ENCODE results near the gene PARL.

The PARL gene

DNA sequence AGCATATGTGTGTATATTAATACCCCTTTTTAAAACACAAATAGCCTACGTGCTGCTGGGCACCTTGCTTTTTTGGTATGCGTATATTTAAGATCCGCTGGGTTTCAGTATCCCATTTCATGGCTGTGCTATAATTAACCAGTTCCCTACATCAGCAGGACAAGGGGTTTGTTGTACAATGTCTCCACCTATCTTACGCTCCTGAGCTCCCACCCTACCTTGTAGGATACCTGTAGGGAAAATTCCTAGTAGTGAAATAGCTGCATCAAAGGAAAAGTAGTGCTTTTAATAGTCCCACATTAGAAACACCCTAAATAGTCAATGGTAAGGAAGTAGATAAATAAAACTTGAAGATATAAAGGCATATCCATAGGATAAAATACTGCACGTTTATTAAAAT is 60.7 kb downstream of the PARL start:
- no peak for DNase-seq
- intact Hi-C loops (cut with DNase I): loop anchor here (10.0 kb wide), 1 partner anchor 189 kb away; the partner anchor contains the start of gene KLHL24

DNA sequence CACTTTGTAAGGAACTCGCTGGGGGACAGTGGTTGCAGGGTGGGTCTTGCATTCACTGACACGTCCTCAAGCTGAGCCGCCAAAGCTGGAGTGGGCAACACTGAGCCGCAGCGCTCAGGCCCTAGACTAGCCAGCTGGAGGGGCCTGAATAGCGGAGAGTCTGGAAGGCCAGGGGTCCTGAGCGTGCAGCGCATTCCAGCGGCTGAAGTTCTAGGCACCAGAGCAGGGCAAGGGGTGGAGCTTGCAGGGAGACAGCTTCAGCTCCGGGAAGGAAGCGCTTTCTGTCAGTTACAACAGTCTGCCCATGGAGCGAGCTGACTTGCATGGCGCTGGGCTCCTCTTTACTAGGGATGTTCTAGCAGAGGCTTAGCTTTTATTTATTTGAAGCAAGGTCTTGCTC is 62.0 kb downstream of the PARL start:
- DNase-seq: peak in 5 of 10 donors; percentile 61 to 94 (median 70)

GRCh38 chr3:183819831-183820230 is 64.8 kb downstream of the PARL start:
- intact Hi-C loops (cut with DNase I): loop anchor here (10.0 kb wide), 1 partner anchor 185 kb away; the partner anchor contains the start of gene KLHL24
- DNase-seq: peak in 1 of 10 donors; percentile 19

More for the DNA sequence above, 62.0 kb downstream of the PARL start:
- intact Hi-C loops (cut with DNase I): loop anchor here (10.0 kb wide), 1 partner anchor 188 kb away; the partner anchor contains the start of gene KLHL24

DNA sequence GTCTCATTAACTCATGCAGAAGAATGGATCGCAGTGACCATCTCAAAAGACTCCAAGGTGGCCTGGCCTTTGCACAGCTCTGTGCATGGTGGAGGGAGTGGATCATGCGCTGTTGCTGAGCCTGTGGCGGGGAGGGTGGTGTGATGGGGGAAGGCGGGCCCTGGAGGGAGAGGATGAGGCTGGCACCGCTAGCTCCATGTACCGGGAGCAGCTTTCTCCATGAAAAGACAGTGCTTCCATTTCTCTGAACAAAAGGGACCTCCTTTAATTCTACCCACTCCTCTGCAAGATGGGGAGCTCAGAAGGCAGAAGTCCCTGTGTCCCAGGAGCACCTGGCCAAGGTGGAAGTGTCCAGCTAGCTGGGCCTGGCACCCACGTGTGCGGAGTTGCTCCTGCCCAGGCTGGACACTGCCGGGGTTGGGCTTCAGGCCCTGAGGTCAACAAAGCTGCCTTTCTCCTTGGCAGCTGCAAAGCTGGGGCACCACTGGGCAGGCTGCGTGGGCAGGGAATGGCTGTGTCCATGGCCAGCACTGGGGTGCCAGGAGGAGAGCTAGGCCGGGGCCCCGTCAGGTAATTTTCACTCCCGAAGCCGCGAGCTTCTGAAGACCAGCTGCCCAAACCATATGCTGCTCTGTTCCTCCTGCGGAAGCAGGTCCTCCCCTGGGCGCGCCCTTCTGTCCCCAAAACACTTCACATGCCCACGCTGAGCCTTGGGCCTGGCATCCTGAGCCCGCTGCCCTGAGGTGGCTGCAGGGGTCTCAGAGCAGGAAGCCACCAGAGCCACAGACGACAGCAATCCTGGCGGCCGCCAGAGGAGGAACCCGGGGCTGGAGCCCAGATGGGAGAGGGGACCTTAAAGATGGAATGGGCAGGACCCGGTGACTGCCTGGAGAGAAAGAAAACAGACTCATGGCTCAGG is 65.7 kb downstream of the PARL start:
- DNase-seq: peak; percentile 73 to 99 (median 84)
- intact Hi-C loops (cut with DNase I): no loop called here

DNA sequence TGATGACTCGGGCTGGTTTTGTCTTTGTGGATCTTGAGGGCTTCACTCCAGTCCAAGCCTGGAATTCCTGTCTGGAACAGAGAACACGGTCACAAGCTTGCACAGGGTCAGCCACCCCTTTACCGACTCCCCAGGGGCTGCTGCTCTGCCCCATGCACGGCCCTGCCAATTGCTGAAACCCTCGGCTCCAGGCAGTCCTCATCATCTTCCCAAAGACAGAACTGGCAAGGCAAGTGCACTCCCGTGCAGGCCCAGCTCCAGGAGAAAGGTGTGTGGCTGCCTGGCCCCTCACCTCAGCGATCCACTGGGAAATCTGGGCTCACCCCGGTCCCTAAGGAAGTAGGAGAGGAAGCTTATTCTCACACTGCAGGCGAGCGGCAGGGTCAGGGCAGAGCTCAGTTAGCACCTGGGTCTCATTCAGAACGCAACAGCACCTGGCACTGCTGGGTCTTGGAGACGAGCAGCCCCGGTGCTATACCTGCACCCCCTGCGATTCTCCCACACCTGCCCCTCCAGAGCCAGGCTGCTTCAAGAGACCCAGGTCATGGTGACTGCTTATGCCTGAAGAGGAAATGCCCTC is 66.5 kb downstream of the PARL start:
- intact Hi-C loops (cut with DNase I): no loop called here
- DNase-seq: peak in 2 of 10 donors; percentile 18 to 75

DNA sequence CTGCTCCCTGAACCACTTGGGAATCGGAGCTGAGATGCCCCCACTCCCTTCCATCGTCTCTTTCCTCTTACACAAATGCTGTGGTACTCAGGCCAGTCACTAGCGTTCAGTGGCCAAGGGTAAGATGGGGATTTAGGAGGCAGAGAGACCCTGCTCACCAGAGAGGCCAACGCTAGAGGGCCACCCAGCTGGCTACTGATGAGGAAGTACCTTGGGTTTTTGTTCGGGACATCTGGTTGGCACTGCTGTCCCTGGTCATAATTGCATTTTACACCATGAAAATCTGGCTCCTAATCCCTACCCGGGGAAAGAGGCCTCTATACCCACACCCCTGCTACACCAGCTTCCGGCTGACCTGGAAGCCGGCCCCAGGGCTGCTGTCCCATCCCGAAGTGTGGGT is 67.0 kb downstream of the PARL start:
- peak in 1 of 10 donors; percentile 16 for DNase-seq
- intact Hi-C loops (cut with DNase I): no loop called here

- DNase-seq: peak in 2 of 10 donors; percentile 66 to 87
- intact Hi-C loops (cut with DNase I): no loop called here
Observed at GRCh38 chr3:183816681-183817510, 67.8 kb downstream of the PARL start.

DNA sequence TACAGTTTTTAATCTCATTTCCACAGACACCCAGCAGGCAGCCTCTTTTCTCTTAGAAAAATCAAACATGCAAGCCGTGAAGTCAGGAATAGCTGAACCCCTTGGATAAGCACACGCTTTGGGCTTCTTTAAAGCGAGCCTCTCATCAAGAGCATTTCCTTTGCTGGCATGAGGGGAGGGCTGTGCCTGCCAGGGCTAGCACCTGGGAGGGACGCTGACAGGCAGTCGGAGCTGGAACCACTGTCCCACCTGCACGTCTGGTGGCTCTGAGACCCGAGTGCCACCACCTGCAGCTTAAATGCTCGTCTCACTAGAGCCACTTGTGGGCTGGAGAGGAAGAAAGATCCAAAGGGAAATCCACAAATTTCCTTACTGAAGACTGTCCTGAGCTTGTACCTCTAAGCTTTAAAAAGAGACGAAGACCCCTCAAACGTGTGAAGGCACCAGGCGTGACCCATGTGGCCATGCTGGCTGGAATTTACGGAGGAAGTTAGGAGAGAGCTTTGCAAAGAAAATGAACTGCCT is 68.7 kb downstream of the PARL start:
- intact Hi-C loops (cut with DNase I): no loop called here
- peak in 1 of 10 donors; percentile 62 for DNase-seq

DNA sequence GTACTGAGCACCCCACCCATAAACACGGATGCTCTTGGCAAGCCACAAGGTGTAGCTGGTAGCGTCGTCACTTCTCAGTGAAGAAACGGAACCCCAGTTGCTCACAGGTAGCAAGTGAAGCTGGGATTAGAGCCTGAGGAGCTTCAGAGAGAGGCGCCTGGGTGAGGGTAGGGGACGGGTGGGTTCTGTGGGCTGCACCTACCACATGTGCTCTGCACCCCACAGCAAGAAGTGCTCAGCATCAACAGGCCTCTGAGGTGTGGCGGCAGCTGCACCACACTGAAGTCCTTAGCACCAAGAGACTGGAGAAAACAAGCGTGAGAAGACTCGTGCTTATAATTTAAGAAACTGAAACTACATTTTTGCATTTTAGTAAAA is 69.1 kb downstream of the PARL start:
- DNase-seq: no peak
- intact Hi-C loops (cut with DNase I): no loop called here

DNA sequence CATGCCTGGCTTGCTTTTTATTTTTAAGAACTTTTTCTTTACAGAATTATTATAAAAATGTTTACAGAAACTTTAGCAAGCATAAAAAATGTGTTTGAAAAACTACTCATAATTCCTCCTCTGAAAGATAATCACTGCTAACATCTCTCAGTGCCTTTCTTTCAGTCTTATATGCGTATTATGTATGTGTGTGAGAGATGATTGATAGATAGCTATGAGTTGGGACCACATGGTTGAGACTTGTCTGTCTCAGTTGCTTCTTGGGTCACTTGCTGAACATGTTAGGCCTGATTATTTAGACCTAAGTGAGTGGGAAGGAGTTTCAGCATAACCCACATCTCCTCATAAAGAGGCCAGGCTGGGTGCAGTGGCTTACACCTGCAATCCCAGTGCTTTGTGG is 70.4 kb downstream of the PARL start:
- intact Hi-C loops (cut with DNase I): no loop called here
- no peak for DNase-seq

DNA sequence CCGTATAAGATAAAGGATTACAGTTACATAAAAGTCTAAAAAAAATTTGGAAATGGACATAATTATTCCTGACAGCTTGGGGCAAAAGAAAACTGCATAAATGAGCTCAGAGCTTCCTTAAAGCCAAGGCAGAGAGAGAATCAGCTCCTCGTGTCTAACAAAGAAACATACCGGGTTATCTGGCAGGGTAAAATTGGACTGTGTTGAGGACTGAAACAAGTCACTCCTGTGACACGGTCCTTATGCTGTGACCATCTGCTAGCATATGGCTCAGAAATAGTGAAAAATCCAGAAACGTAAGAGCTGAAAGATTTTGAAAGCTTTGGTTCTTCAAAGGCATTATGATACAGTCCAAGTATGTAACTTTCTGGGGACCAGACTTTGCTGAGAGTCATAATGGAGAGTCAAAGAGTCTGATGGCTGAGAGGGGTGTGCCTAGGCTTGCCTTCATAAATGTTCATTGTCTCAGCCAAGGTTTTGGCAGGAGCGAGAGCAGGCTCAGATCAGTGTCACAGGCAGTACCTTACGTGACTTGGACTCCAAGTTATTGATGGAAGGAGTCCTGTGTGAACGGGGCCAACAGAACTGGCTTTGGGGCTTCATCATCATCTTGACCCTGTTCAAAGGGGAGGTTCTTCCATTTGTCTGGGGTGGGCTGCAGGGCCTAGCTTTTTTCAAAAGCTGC is 71.8 kb downstream of the PARL start:
- intact Hi-C loops (cut with DNase I): no loop called here
- peak in 6 of 10 donors; percentile 59 to 92 (median 70) for DNase-seq

GRCh38 chr3:183811638-183812037 is 73.0 kb downstream of the PARL start:
- no peak for DNase-seq
- intact Hi-C loops (cut with DNase I): no loop called here

- DNase-seq: peak in 2 of 10 donors; percentile 49 to 77
- intact Hi-C loops (cut with DNase I): no loop called here
Observed at GRCh38 chr3:183810643-183811594, 73.8 kb downstream of the PARL start.

- no peak for DNase-seq
- intact Hi-C loops (cut with DNase I): no loop called here
Observed at GRCh38 chr3:183809270-183809669, 75.4 kb downstream of the PARL start.

GRCh38 chr3:183808355-183808754 is 76.3 kb downstream of the PARL start:
- peak in 2 of 10 donors; percentile 67 to 68 for DNase-seq
- intact Hi-C loops (cut with DNase I): no loop called here

GRCh38 chr3:183807881-183808280 is 76.8 kb downstream of the PARL start:
- no peak for DNase-seq
- intact Hi-C loops (cut with DNase I): no loop called here

DNA sequence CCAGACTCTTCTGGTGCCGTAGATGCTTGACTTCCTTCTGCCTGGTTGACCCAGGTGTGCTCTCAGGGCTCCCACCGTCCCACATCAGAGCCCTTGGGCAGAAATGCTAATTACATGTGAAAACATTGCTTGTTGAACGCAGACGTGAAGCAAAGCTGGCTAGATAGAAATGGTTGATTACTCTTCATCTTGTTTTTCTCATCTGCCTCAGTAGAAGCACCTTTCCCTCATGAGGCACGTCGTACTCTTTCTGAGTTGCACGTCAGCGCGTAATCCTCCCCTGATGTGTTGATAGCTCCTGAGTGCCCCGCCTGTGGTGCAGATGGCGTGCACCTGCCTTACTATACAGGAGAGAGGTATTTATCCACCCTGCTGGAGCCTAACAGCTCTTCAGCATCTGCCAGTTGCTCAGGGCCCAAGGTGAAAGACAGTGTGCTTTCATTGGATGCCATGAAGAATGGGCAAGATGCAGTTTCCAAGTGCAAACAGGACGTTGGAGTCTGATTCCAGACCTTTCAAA is 77.4 kb downstream of the PARL start:
- DNase-seq: peak in 1 of 10 donors; percentile 69
- intact Hi-C loops (cut with DNase I): no loop called here

GRCh38 chr3:183802989-183803388 is 81.7 kb downstream of the PARL start:
- DNase-seq: peak in 1 of 10 donors; percentile 87
- intact Hi-C loops (cut with DNase I): no loop called here

Data from posterior cingulate gyrus (tissue), 11 donors.